Suprapubic skin (tissue), 4 donors: ENCODE data around the gene ARVCF. TPM values are rescaled to one million over a fixed set of nuclear protein-coding genes. Genes with fewer than 3 reads are reported as not detected.

Experiments
- DNase-seq, 2 donors: peaks; one replicate each; pipeline ENCODE4 v3.0.0-alpha.2; 2019; ENCODE audit warnings: low spot score in 2 of 2
- H3K27ac ChIP-seq: fragments of 200-600 bp; sonication (generic); one replicate; pipeline ENCODE4 v1.5.1; 2019
- H3K27me3 ChIP-seq: fragments of 200-600 bp; sonication (generic); one replicate; pipeline ENCODE4 v1.5.1; 2019
- H3K36me3 ChIP-seq: fragments of 200-600 bp; sonication (generic); one replicate; pipeline ENCODE4 v1.5.1; 2019
- H3K4me1 ChIP-seq: fragments of 200-600 bp; sonication (generic); one replicate; pipeline ENCODE4 v1.5.1; 2019
- H3K4me3 ChIP-seq: fragments of 200-600 bp; sonication (generic); one replicate; pipeline ENCODE4 v1.5.1; 2019; ENCODE audit warnings: mild to moderate bottlenecking
- H3K9me3 ChIP-seq: fragments of 200-600 bp; sonication (generic); one replicate; pipeline ENCODE4 v1.5.1; 2019
- EP300 ChIP-seq: sonication (generic); formaldehyde crosslinking; IDR thresholded peaks from one replicate; pipeline ENCODE4 v1.6.1; 2017; ENCODE audit warnings: antibody characterized with exemption
- POLR2A ChIP-seq, 2 donors: fragments of 450-650 bp; IDR thresholded peaks; one replicate each; pipeline ENCODE4 v1.6.1; 2017; ENCODE audit warnings: antibody characterized with exemption in 2 of 2, mild to moderate bottlenecking in 2 of 2, moderate library complexity in 2 of 2
- POLR2AphosphoS5 ChIP-seq, 3 donors: sonication (generic); formaldehyde crosslinking; IDR thresholded peaks; one replicate each; pipeline ENCODE4 v1.6.1; 2017; ENCODE audit warnings: antibody characterized with exemption in 3 of 3
- WGBS: methylation state at CpG from one replicate; pipeline ENCODE4 v1.1.5; 2018; 5-methylcytosine and 5-hydroxymethylcytosine counted together
- total RNA-seq, 4 donors: library from RNA; depleted of rRNA; stranded (reverse); fragments of >200 nt; gene quantifications; one replicate each; pipeline ENCODE4 v1.1.0, GENCODE V29; 2016
- TF ChIP-seq, protein P1 (sequence below), 2 donors: fragments of 200-600 bp in 1 of 2; fragments of 450-650 bp in 1 of 2; sonication (generic) in 1 of 2; IDR thresholded peaks; one replicate each; pipeline ENCODE4 v1.5.1; 2016 to 2019; ENCODE audit warnings: antibody characterized with exemption in 2 of 2, mild to moderate bottlenecking in 1 of 2, moderate library complexity in 1 of 2

The ARVCF gene
- total RNA-seq, 4 donors from 2014 or later, result 22.9 to 38.4 (median 26.0) TPM

- H3K27ac ChIP-seq, result peak overlapping the region; percentile 73
- peaks cover 41% of the 10 kb centered on the region for H3K4me1 ChIP-seq
- no peaks in the 10 kb centered on the region for H3K27me3 ChIP-seq
- peak overlapping the region; percentile 75 for H3K4me3 ChIP-seq
- no peak for TF ChIP-seq EP300
- no peak for TF ChIP-seq POLR2AphosphoS5 (IDR thresholded peaks at IDR 0.05)
- TF ChIP-seq, protein P1, sequence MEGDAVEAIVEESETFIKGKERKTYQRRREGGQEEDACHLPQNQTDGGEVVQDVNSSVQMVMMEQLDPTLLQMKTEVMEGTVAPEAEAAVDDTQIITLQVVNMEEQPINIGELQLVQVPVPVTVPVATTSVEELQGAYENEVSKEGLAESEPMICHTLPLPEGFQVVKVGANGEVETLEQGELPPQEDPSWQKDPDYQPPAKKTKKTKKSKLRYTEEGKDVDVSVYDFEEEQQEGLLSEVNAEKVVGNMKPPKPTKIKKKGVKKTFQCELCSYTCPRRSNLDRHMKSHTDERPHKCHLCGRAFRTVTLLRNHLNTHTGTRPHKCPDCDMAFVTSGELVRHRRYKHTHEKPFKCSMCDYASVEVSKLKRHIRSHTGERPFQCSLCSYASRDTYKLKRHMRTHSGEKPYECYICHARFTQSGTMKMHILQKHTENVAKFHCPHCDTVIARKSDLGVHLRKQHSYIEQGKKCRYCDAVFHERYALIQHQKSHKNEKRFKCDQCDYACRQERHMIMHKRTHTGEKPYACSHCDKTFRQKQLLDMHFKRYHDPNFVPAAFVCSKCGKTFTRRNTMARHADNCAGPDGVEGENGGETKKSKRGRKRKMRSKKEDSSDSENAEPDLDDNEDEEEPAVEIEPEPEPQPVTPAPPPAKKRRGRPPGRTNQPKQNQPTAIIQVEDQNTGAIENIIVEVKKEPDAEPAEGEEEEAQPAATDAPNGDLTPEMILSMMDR (IDR thresholded peaks at IDR 0.05), result no peak
- no peak for TF ChIP-seq POLR2A (IDR thresholded peaks at IDR 0.05)
- no peak for DNase-seq
- WGBS, result no CpG with 5 or more reads among the region's 76 CpGs
- H3K36me3 ChIP-seq, result peaks cover 5% of the 10 kb centered on the region
- no peaks in the 10 kb centered on the region for H3K9me3 ChIP-seq
Measured at GRCh38 chr22:19986410-19987341, 29.9 kb downstream of the ARVCF start.

DNA sequence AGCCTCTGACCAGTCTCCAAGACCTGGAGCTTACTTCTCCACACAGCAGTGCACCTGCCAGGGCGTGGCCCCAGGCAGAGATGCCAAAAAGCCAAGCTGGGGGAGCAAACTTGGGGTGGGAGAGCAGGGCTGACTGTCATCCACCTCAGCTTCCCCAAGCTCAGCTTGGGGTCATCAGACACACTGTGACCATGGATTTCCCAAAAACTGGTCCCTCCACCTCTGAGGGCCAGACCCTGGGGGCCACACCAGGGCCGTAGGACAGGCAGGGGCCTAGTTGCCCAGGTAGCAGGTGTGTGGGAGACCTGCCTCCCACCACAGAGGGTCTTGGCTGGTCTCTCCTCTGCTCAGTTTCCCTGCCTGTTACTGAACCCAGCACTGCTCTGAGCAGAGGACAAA, 30.6 kb downstream of the ARVCF start:
- no peak for DNase-seq
- TF ChIP-seq, protein P1 (IDR thresholded peaks at IDR 0.05), result no peak
- TF ChIP-seq EP300, result no peak
- no peak for TF ChIP-seq POLR2A (IDR thresholded peaks at IDR 0.05)
- no peak for TF ChIP-seq POLR2AphosphoS5 (IDR thresholded peaks at IDR 0.05)
- H3K27me3 ChIP-seq, result no peaks in the 10 kb centered on the region
- no peaks in the 10 kb centered on the region for H3K9me3 ChIP-seq
- peak overlapping the region; percentile 75 for H3K4me3 ChIP-seq
- H3K27ac ChIP-seq, result no peak overlapping the region
- peaks cover 41% of the 10 kb centered on the region for H3K4me1 ChIP-seq
- peaks cover 11% of the 10 kb centered on the region for H3K36me3 ChIP-seq
- no CpG with 5 or more reads among the region's 2 CpGs for WGBS

- TF ChIP-seq EP300 (no peak), POLR2AphosphoS5 (IDR thresholded peaks at IDR 0.05) (no peak), POLR2A (IDR thresholded peaks at IDR 0.05) (no peak)
- TF ChIP-seq, protein P1 (IDR thresholded peaks at IDR 0.05), result no peak
- Histone ChIP-seq H3K4me3 (no peak overlapping the region), H3K27me3 (no peaks in the 10 kb centered on the region), H3K27ac (no peak overlapping the region), H3K36me3 (peaks cover 20% of the 10 kb centered on the region), H3K9me3 (no peaks in the 10 kb centered on the region), H3K4me1 (peaks cover 41% of the 10 kb centered on the region)
- 66% methylated on average over 6 of the region's 11 CpGs for WGBS
- no peak for DNase-seq
Measured at GRCh38 chr22:19984851-19985811, 31.5 kb downstream of the ARVCF start.

DNA sequence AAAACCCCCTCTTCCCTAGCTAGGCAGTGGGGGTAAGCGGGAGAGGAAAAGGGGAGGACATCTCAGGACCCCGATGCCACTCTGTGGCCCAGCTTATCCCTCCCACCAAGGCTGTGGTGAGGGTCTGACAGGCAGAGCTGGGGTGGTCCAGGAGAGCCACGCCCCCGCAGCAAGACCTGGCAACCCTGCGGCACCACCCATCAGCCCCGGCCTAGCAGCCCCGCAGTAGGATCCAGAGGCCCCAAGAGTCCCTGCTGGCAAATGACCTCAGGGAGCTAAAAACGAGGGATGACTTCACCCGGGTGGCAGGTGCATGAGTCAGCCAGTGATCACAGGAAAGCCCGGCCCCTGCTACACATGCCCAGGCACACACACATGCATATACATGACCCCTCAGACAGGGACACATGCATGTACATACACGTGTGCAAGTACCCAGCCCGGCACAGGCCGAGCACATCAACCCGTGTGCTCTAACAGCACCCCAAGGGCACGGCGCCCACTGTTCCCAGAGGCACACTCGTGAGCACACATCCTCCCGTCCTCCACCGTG, 32.3 kb downstream of the ARVCF start:
- no peak overlapping the region for H3K27ac ChIP-seq
- H3K9me3 ChIP-seq, result no peaks in the 10 kb centered on the region
- H3K4me1 ChIP-seq, result peaks cover 41% of the 10 kb centered on the region
- no peak overlapping the region for H3K4me3 ChIP-seq
- peaks cover 29% of the 10 kb centered on the region for H3K36me3 ChIP-seq
- TF ChIP-seq POLR2A (IDR thresholded peaks at IDR 0.05) (no peak), EP300 (no peak), POLR2AphosphoS5 (IDR thresholded peaks at IDR 0.05) (no peak)
- TF ChIP-seq, protein P1 (IDR thresholded peaks at IDR 0.05), result no peak
- no peaks in the 10 kb centered on the region for H3K27me3 ChIP-seq
- no peak for DNase-seq
- WGBS, result 35% methylated on average over 11 of the region's 19 CpGs
